Activated effector memory CD4-positive, alpha-beta T cell treated with anti-CD3 and anti-CD28 coated beads, Interleukin-2, amount 50 U/mL, for 16 hours (primary cell): ENCODE data around the gene GLRX2.
"Not testable (repeated sequence)": the region's sequence is repeated elsewhere in the genome, so short reads cannot be mapped to it uniquely, and the experiment has no call there.

Experiments
- DNase-seq: peaks from one replicate; pipeline ENCODE4 v3.0.0-alpha.2; 2020

Gene GLRX2

GRCh38 chr1:193104907-193105820 is at the start of gene GLRX2:
GLRX2 (minus strand) TSS chr1:193105414; CDS start chr1:193105382, 32 bp downstream.
- DNase-seq: peak; percentile 87

DNA sequence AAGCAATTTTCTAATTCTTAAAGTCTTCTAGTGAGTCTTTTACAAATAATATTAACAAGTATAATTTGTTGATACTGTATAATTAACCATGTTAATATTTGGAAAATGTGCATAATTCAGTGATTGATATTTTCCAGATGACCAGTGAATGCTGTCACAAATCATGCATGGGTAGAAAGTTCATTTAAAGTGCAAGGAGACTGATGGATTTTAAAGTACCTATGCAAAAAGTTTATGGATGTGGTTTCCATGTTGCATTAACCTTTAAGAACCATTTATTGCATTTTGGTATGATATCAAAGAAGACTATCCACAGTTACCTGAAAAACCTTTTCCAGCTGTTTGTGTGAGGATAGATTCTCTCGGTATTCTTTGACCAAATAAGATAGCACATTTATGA is 39.8 kb upstream of the GLRX2 start:
- no peak for DNase-seq

DNA sequence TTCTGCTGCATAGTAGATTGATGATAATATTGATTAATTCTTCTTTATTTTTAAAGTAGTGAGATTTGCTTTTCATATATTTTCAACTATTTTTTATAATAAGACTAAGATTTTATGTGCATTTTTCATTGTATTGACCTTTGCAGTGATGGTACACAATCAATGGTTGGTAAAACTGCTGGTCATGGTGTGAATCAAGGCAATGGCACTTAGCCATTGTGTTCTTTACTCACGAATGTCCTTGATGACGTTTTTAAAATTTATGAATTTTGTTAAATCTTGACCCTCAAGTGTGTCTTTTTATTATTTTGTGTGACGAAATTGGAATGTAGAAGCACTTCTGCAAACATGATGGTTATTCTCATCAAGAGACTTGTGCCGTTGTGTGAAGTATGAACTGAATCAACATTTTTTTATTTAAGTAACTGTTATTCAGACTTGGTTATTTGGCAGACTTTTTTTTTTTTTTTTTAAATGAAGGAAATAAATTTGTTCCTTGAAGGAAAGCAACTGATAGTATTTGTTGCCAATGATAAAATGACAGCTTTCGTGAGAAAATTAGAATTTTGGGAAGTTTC is 39.2 kb upstream of the GLRX2 start:
- DNase-seq: no peak

GRCh38 chr1:193143285-193143684 is 38.1 kb upstream of the GLRX2 start:
- DNase-seq: no peak

GRCh38 chr1:193142409-193142808 is 37.2 kb upstream of the GLRX2 start:
- no peak for DNase-seq

GRCh38 chr1:193141804-193142203 is 36.6 kb upstream of the GLRX2 start:
- DNase-seq: no peak

- DNase-seq: no peak
Measured at GRCh38 chr1:193140254-193140653, 35.0 kb upstream of the GLRX2 start.

GRCh38 chr1:193131266-193131860 is 26.1 kb upstream of the GLRX2 start:
- no peak for DNase-seq

DNA sequence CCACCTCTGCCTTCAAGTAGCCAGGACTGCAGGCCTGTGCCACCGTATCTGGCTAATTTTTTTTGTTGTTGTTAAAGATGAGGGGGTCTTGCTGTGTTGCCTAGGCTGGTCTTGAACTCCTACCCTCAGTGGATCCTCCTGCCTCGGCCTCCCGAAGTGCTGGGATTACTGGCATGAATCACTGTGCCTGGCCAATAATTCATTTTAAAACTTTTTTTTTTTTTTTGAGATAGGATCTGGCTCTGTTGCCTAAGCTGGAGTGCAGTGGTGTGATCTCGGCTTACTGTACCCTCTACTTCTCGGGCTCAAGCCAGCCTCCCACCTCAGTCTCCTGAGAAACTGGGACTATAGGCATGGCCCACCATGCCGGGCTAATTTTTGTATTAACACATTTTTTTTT is 20.2 kb upstream of the GLRX2 start:
- DNase-seq: no peak

- DNase-seq: no peak
Measured at GRCh38 chr1:193123751-193124150, 18.5 kb upstream of the GLRX2 start.

- peak; percentile 100 for DNase-seq
Measured at GRCh38 chr1:193121616-193122593, 16.7 kb upstream of the GLRX2 start, which contains the start of gene CDC73. CDC73 (plus strand) TSS chr1:193122031; CDS start chr1:193122201, 170 bp downstream.

- no peak for DNase-seq
Measured at GRCh38 chr1:193120604-193121166, 15.5 kb upstream of the GLRX2 start.

GRCh38 chr1:193118803-193119730 is 13.9 kb upstream of the GLRX2 start:
- DNase-seq: no peak

- DNase-seq: no peak
Measured at GRCh38 chr1:193118194-193118593, 13.0 kb upstream of the GLRX2 start.

DNA sequence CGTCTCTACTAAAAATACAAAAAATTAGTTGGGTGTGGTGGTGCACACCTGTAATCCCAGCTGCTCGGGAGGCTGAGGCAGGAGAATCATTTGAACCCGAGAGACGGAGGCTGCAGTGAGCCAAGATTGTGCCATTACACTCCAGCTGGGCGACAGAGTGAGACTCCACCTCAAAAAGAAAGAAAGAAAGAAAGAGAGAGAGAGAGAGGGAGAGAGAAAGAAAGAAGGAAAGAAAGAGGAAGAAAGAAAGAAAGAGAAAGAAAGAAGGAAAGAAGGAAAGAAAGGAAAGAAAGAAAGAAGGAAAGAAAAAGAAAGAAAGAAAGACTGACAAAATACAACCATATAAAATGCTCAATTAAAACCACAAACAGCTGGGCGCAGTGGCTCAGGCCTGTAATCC is 12.0 kb upstream of the GLRX2 start:
- not testable (repeated sequence) for DNase-seq

DNA sequence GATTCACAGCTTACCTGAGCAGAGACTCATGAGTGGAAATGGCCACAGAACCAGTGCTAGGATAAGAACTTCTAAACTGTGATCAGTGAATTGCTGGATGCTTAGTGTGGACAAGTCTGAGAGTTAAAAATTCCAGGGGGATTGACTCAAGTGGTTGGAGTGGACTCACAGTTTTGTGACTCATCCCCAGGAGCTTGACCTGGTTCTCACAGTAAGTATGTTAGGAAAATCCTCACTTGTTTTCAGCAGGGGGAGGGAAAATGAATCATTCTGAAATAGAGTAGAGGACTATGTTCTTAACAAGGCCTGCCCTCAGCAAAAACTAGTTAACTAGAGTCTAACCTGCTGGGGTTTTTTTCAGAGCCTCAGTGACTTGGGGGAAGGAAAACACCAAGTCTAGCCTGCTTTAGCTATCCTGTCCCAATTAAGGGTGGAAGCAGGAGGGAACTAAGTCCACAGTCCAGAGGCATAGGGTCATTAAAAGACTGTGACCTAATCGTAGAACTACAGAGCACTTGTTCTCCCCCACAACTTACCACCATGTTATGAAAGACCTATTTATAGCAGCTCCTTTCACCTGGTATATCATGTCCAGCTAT is 10.5 kb upstream of the GLRX2 start:
- DNase-seq: no peak

- no peak for DNase-seq
Measured at GRCh38 chr1:193114485-193115095, 9.4 kb upstream of the GLRX2 start.

DNA sequence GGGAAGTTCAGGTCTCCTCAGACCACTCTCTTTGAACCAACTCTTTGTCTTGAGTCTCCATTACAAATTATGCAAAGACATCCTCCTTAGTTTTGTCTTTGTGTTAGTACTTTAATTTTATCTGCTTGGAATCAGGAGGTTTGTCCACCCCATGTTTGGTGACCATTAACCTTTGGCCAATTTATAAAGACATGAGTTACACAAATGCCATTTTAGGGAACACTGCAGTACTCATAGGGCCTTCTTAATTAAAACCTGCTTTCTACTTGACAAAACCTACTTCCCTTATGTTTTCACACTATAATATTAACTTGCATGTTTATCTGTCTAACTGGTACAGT is 8.7 kb upstream of the GLRX2 start:
- DNase-seq: no peak

DNA sequence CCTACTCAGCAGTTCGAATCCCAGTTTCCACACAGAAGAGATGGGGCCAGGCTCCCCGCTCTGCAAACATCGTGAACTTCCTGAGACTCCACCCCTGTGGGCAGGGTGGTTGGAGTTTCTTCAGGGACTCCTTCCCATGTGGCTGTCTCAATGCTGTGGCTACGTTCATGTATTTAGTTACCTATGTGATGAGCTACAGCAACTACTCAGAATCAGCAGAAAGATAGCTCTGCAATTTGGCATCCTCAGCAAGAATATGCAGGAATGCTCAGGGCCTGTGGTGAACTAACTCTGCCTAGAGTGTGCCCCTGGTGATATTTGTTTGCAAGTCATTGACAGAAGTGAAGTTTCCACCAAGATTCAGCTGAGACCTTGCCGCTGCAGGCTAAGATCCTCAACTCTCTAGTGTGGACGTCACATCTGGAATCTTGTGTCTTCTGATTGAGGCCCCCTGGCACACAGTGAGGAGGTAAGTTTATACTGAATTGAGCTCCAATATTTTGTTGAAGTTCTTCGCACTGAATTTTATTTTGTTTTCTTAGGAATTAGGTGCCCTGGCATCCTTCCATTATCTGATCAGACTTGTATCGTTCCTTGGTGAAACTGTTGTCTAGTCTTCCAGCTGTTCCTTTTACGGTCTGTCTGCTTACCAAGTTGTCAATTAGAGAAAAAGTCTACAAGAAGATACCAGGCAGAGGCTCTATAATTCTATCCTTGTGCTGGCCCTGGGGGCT is 8.2 kb upstream of the GLRX2 start:
- no peak for DNase-seq

DNA sequence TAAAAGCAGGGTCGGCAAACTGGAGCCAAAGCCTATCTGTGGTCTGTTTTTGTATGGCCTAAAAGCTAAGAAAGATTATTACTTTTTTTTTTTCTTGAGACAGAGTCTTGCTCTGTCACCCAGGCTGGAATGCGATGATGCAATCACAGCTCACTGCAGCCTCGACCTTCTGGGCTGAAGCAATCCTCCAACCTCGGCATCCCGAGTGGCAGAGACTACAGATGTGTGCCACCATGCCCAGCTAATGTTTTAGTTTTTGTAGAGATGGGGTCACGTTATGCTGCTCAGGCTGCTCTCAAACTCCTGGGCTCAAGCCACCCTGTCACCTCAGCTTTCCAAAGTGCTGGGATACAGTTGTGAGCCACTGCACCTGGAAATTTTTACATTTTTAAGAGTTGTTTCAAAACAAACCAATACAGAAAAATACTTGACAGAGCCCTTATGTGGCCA is 6.5 kb upstream of the GLRX2 start:
- DNase-seq: no peak
